ENCODE measurements around the gene TPCN2. TPM values are rescaled to one million over a fixed set of nuclear protein-coding genes. Genes with fewer than 3 reads are reported as not detected.

TPCN2 gene
- total RNA-seq, 2 donors from 2014 or later = 11.7 to 17.8 TPM

GRCh38 chr11:69060806-69061712 lies 12.3 kb downstream of the TPCN2 start:
- no peak for ATAC-seq (replicated peaks in 1 of 2)
- no peak for DNase-seq
- Mint-ChIP-seq H3K36me3 (ENCODE audit: insufficient read depth in 2 of 2) (no peaks in the 10 kb centered on the region), H3K4me3 (no peak overlapping the region), H3K4me1 (ENCODE audit: low read depth) (peaks cover 3% of the 10 kb centered on the region), H3K9me3 (no peaks in the 10 kb centered on the region), H3K27me3 (ENCODE audit: low read depth) (no peaks in the 10 kb centered on the region), H3K27ac (no peak overlapping the region)

- DNase-seq = no peak
- H3K27me3 Mint-ChIP-seq (ENCODE audit: low read depth) = no peaks in the 10 kb centered on the region
- no peak overlapping the region for H3K27ac Mint-ChIP-seq
- H3K4me3 Mint-ChIP-seq = no peak overlapping the region
- no peaks in the 10 kb centered on the region for H3K4me1 Mint-ChIP-seq (ENCODE audit: low read depth)
- no peak for ATAC-seq (replicated peaks in 1 of 2)
- H3K9me3 Mint-ChIP-seq = no peaks in the 10 kb centered on the region
- no peaks in the 10 kb centered on the region for H3K36me3 Mint-ChIP-seq (ENCODE audit: insufficient read depth in 2 of 2)
Measured at GRCh38 chr11:69061713-69062053, 13.0 kb downstream of the TPCN2 start.

- no peaks in the 10 kb centered on the region for H3K27me3 Mint-ChIP-seq (ENCODE audit: low read depth)
- DNase-seq (no peak), ATAC-seq (replicated peaks in 1 of 2) (no peak)
- no peaks in the 10 kb centered on the region for H3K9me3 Mint-ChIP-seq
- no peaks in the 10 kb centered on the region for H3K36me3 Mint-ChIP-seq (ENCODE audit: insufficient read depth in 2 of 2)
- no peak overlapping the region for H3K4me3 Mint-ChIP-seq
- H3K27ac Mint-ChIP-seq = no peak overlapping the region
- no peaks in the 10 kb centered on the region for H3K4me1 Mint-ChIP-seq (ENCODE audit: low read depth)
Measured at GRCh38 chr11:69062169-69062855, 13.6 kb downstream of the TPCN2 start.

GRCh38 chr11:69062873-69063651 lies 14.3 kb downstream of the TPCN2 start:
- Mint-ChIP-seq H3K4me1 (ENCODE audit: low read depth) (no peaks in the 10 kb centered on the region), H3K36me3 (ENCODE audit: insufficient read depth in 2 of 2) (no peaks in the 10 kb centered on the region), H3K9me3 (no peaks in the 10 kb centered on the region), H3K4me3 (no peak overlapping the region), H3K27me3 (ENCODE audit: low read depth) (no peaks in the 10 kb centered on the region), H3K27ac (no peak overlapping the region)
- ATAC-seq (replicated peaks in 1 of 2) (no peak), DNase-seq (no peak)

- H3K4me1 Mint-ChIP-seq (ENCODE audit: low read depth) = no peaks in the 10 kb centered on the region
- H3K36me3 Mint-ChIP-seq (ENCODE audit: insufficient read depth in 2 of 2) = no peaks in the 10 kb centered on the region
- no peaks in the 10 kb centered on the region for H3K9me3 Mint-ChIP-seq
- H3K27me3 Mint-ChIP-seq (ENCODE audit: low read depth) = no peaks in the 10 kb centered on the region
- DNase-seq (no peak), ATAC-seq (replicated peaks in 1 of 2) (no peak)
- no peak overlapping the region for H3K4me3 Mint-ChIP-seq
- no peak overlapping the region for H3K27ac Mint-ChIP-seq
Measured at GRCh38 chr11:69063652-69064260, 15.0 kb downstream of the TPCN2 start.

- Mint-ChIP-seq H3K4me3 (no peak overlapping the region), H3K36me3 (ENCODE audit: insufficient read depth in 2 of 2) (no peaks in the 10 kb centered on the region)
Measured at GRCh38 chr11:69064394-69064957, 15.7 kb downstream of the TPCN2 start.

GRCh38 chr11:69065147-69065710 lies 16.5 kb downstream of the TPCN2 start:
- DNase-seq = no peak
- Mint-ChIP-seq H3K4me3 (no peak overlapping the region), H3K9me3 (no peaks in the 10 kb centered on the region), H3K27ac (no peak overlapping the region), H3K4me1 (ENCODE audit: low read depth) (no peaks in the 10 kb centered on the region), H3K27me3 (ENCODE audit: low read depth) (no peaks in the 10 kb centered on the region), H3K36me3 (ENCODE audit: insufficient read depth in 2 of 2) (no peaks in the 10 kb centered on the region)
- no peak for ATAC-seq (replicated peaks in 1 of 2)

More at GRCh38 chr11:69064394-69064957, 15.7 kb downstream of the TPCN2 start:
- no peaks in the 10 kb centered on the region for H3K27me3 Mint-ChIP-seq (ENCODE audit: low read depth)
- no peak for DNase-seq
- H3K9me3 Mint-ChIP-seq = no peaks in the 10 kb centered on the region
- ATAC-seq (replicated peaks in 1 of 2) = no peak
- H3K27ac Mint-ChIP-seq = no peak overlapping the region
- H3K4me1 Mint-ChIP-seq (ENCODE audit: low read depth) = no peaks in the 10 kb centered on the region

- Mint-ChIP-seq H3K4me3 (no peak overlapping the region), H3K36me3 (ENCODE audit: insufficient read depth in 2 of 2) (peaks cover 0 to 1% of the 10 kb centered on the region in 2 donors), H3K27me3 (ENCODE audit: low read depth) (no peaks in the 10 kb centered on the region), H3K9me3 (no peaks in the 10 kb centered on the region), H3K27ac (no peak overlapping the region), H3K4me1 (ENCODE audit: low read depth) (no peaks in the 10 kb centered on the region)
- DNase-seq (no peak), ATAC-seq (replicated peaks in 1 of 2) (no peak)
Measured at GRCh38 chr11:69066122-69067112, 17.7 kb downstream of the TPCN2 start.

- no peaks in the 10 kb centered on the region for H3K9me3 Mint-ChIP-seq
- peaks cover 0 to 1% of the 10 kb centered on the region in 2 donors for H3K36me3 Mint-ChIP-seq (ENCODE audit: insufficient read depth in 2 of 2)
- H3K27ac Mint-ChIP-seq = no peak overlapping the region
- ATAC-seq (replicated peaks in 1 of 2) = no peak
- no peak overlapping the region for H3K4me3 Mint-ChIP-seq
- H3K27me3 Mint-ChIP-seq (ENCODE audit: low read depth) = no peaks in the 10 kb centered on the region
- no peak for DNase-seq
- no peaks in the 10 kb centered on the region for H3K4me1 Mint-ChIP-seq (ENCODE audit: low read depth)
Measured at GRCh38 chr11:69067200-69067599, 18.5 kb downstream of the TPCN2 start.

GRCh38 chr11:69071086-69071800 lies 22.5 kb downstream of the TPCN2 start:
- Mint-ChIP-seq H3K27ac (no peak overlapping the region), H3K27me3 (ENCODE audit: low read depth) (no peaks in the 10 kb centered on the region), H3K36me3 (ENCODE audit: insufficient read depth in 2 of 2) (peaks cover 0 to 1% of the 10 kb centered on the region in 2 donors), H3K4me1 (ENCODE audit: low read depth) (no peaks in the 10 kb centered on the region), H3K4me3 (no peak overlapping the region), H3K9me3 (no peaks in the 10 kb centered on the region)
- DNase-seq (no peak), ATAC-seq (replicated peaks in 1 of 2) (no peak)

- Mint-ChIP-seq H3K36me3 (ENCODE audit: insufficient read depth in 2 of 2) (peaks cover 0 to 1% of the 10 kb centered on the region in 2 donors), H3K27me3 (ENCODE audit: low read depth) (no peaks in the 10 kb centered on the region), H3K4me1 (ENCODE audit: low read depth) (no peaks in the 10 kb centered on the region), H3K9me3 (no peaks in the 10 kb centered on the region), H3K27ac (no peak overlapping the region), H3K4me3 (no peak overlapping the region)
- ATAC-seq (replicated peaks in 1 of 2) (no peak), DNase-seq (no peak)
Measured at GRCh38 chr11:69071956-69072355, 23.2 kb downstream of the TPCN2 start.

Measured in activated T-cell treated with anti-CD3 and anti-CD28 coated beads, Interleukin-2, amount 50 U/mL, for 72 hours (primary cell).